ENCODE results near the gene NF2. TPM values are rescaled to one million over a fixed set of nuclear protein-coding genes. Genes with fewer than 3 reads are reported as not detected.
A peak's percentile ranks its signal among the peaks of the same experiment; 100 is the strongest.

The NF2 gene
- total RNA-seq, 1 experiment from 2014 or later: 50.9 TPM

GRCh38 chr22:29580200-29580810, 23.1 kb upstream of the NF2 start:
- no peaks in the 10 kb centered on the region for H3K27me3 Mint-ChIP-seq (ENCODE audit: low read depth)
- no peak overlapping the region for H4K8ac ChIP-seq (replicated peaks; ENCODE audit: insufficient read length, low read depth, low read length)
- H3K4me1 Mint-ChIP-seq: peaks cover 20 to 28% of the 10 kb centered on the region in 2 experiments
- H3K4me1 ChIP-seq (ENCODE audit: insufficient read depth, low read length): peaks cover 5% of the 10 kb centered on the region; the same call in 1 of the 2 replicates
- DNase-seq: peak; percentile 43
- no CpG with 5 or more reads among the region's 8 CpGs for WGBS (ENCODE audit: extremely low coverage, insufficient read length, low lambda C conversion rate)
- no peak overlapping the region for H3K56ac ChIP-seq (ENCODE audit: insufficient read length, low read depth, low read length)
- no peak overlapping the region for H2AK5ac ChIP-seq (ENCODE audit: insufficient read length, low read length)
- no peaks in the 10 kb centered on the region for H3K79me1 ChIP-seq (ENCODE audit: insufficient read depth, low read depth, low read length, poor library complexity, severe bottlenecking)
- no peak overlapping the region for H2BK15ac ChIP-seq (ENCODE audit: low read depth, low read length)
- H2BK5ac ChIP-seq (ENCODE audit: insufficient read length, low read length): peak overlapping the region; percentile 3
- H3K23me2 ChIP-seq (ENCODE audit: insufficient read length, low read depth, low read length, poor library complexity, severe bottlenecking): peaks cover 10% of the 10 kb centered on the region
- peak overlapping the region; percentile 83 for H3K18ac ChIP-seq (ENCODE audit: insufficient read length, low read depth, low read length)
- no peak for TF ChIP-seq CTCF (conservative IDR thresholded peaks at IDR 0.05)
- H3K23ac ChIP-seq (ENCODE audit: insufficient read length, low read depth, low read length): no peak overlapping the region
- H3K79me2 ChIP-seq (ENCODE audit: insufficient read depth, low read length): no peaks in the 10 kb centered on the region; the same call in 1 of the 2 replicates
- H4K20me1 ChIP-seq (ENCODE audit: control insufficient read depth, insufficient read depth, insufficient read length): no peaks in the 10 kb centered on the region
- H3K4ac ChIP-seq (ENCODE audit: low read depth, low read length): peak overlapping the region; percentile 9; the same call in 1 of the 2 replicates
- H3K14ac ChIP-seq (ENCODE audit: insufficient read depth, low read length): peak overlapping the region; percentile 90
- no peak overlapping the region for H2BK12ac ChIP-seq (ENCODE audit: insufficient read length, low read depth, low read length)
- H2AFZ ChIP-seq (ENCODE audit: low read length): no peak overlapping the region
- no peak overlapping the region for H2BK120ac ChIP-seq (ENCODE audit: low read depth, low read length, poor library complexity, severe bottlenecking)
- peak overlapping the region; percentile 19 for H4K91ac ChIP-seq (ENCODE audit: insufficient read length, low read depth, low read length)
- H3K27ac ChIP-seq (ENCODE audit: insufficient read length, low read depth, low read length): no peak overlapping the region
- H3K27me3 ChIP-seq (ENCODE audit: insufficient read depth, low read length): no peaks in the 10 kb centered on the region
- H2BK20ac ChIP-seq (ENCODE audit: low read depth, low read length, poor library complexity, severe bottlenecking): no peak overlapping the region
- peaks cover 8 to 9% (median 9%) of the 10 kb centered on the region in 3 experiments; a peak in 6 of 7 replicates for H3K36me3 Mint-ChIP-seq (ENCODE audit: insufficient read depth in 1 of 3, low read depth in 3 of 3)
- H3K9me3 ChIP-seq (ENCODE audit: control insufficient read depth, low read depth, low read length): no peaks in the 10 kb centered on the region
- peak overlapping the region; percentile 75 for H3K9ac ChIP-seq (ENCODE audit: extremely low read depth, insufficient read length, low read length)
- H3T11ph ChIP-seq (ENCODE audit: low read length): no peak overlapping the region
- peak overlapping the region; percentile 96 to 98 (median 97) for H3K27ac Mint-ChIP-seq
- H3K4me3 Mint-ChIP-seq: peak overlapping the region; percentile 79 to 98
- no peaks in the 10 kb centered on the region; a peak in 1 of 5 replicates for H3K9me3 Mint-ChIP-seq
- peak overlapping the region; percentile 25 for H4K5ac ChIP-seq (ENCODE audit: insufficient read length, low read depth, low read length)
- H3K4me2 ChIP-seq (ENCODE audit: insufficient read depth, insufficient read length, low read length): peak overlapping the region; percentile 89

All from H9 (cell line).